Keratinocyte (primary cell): ENCODE measurements around the gene TNS3. TPM values are rescaled to one million over a fixed set of nuclear protein-coding genes. Genes with fewer than 3 reads are reported as not detected.
A peak's percentile ranks its signal among the peaks of the same experiment; 100 is the strongest.

Experiments
- DNase-seq: peaks from one replicate; pipeline ENCODE4 v3.0.0-alpha.2; 2011; ENCODE audit warnings: low read depth, missing footprints, low spot score
- FAIRE-seq: peaks from 2 replicates; lab custom pipeline; 2011; peaks lifted over from hg19 to GRCh38; lab: Jason Lieb, UNC
- H2AFZ ChIP-seq: 2 replicates; pipeline ENCODE4 v1.6.0; 2012; ENCODE audit warnings: low read length, control low read depth, inconsistent platforms; ENCODE audit not compliant: control insufficient read depth
- H3K27ac ChIP-seq: 2 replicates; pipeline ENCODE4 v1.5.1; 2011; ENCODE audit warnings: low read length; ENCODE audit not compliant: control insufficient read depth, insufficient read depth
- H3K27me3 ChIP-seq: 3 replicates; pipeline ENCODE4 v1.6.0; 2011; ENCODE audit warnings: low read length; ENCODE audit not compliant: control insufficient read depth, insufficient read depth; ENCODE audit errors: extremely low read depth
- H3K36me3 ChIP-seq, 2 experiments: 2 replicates in 1 of 2; 3 replicates in 1 of 2; pipeline ENCODE4 v1.5.1; 2011; ENCODE audit warnings: low read length in 2 of 2, mild to moderate bottlenecking in 1 of 2; ENCODE audit not compliant: control insufficient read depth in 2 of 2, insufficient read depth in 2 of 2; ENCODE audit errors: extremely low read depth in 1 of 2
- H3K4me1 ChIP-seq: 3 replicates; pipeline ENCODE4 v1.5.1; 2011; ENCODE audit warnings: low read length; ENCODE audit not compliant: control insufficient read depth, insufficient read depth; ENCODE audit errors: extremely low read depth
- H3K4me2 ChIP-seq: 3 replicates; pipeline ENCODE4 v1.6.0; 2011; ENCODE audit warnings: low read depth, low read length; ENCODE audit not compliant: control insufficient read depth, insufficient read depth; ENCODE audit errors: extremely low read depth
- H3K4me3 ChIP-seq, 3 experiments: fragments of 200-600 bp in 1 of 3; sonication (generic) in 1 of 3; 2 replicates in 2 of 3; 3 replicates in 1 of 3; pipeline ENCODE4 v1.5.1; 2011 to 2016; ENCODE audit warnings: low read length in 3 of 3, mild to moderate bottlenecking in 3 of 3, control low read depth in 2 of 3, inconsistent platforms in 1 of 3, low read depth in 1 of 3, mixed read lengths in 1 of 3, mixed run types in 1 of 3, moderate library complexity in 1 of 3; ENCODE audit not compliant: control insufficient read depth in 2 of 3, insufficient read depth in 2 of 3; ENCODE audit errors: extremely low read depth in 1 of 3
- H3K79me2 ChIP-seq: 2 replicates; pipeline ENCODE4 v1.6.0; 2012; ENCODE audit warnings: low read length; ENCODE audit not compliant: control insufficient read depth, insufficient read depth
- H3K9ac ChIP-seq: 3 replicates; pipeline ENCODE4 v1.6.0; 2011; ENCODE audit warnings: low read length; ENCODE audit not compliant: control insufficient read depth, insufficient read depth; ENCODE audit errors: extremely low read depth
- H3K9me1 ChIP-seq: 3 replicates; pipeline ENCODE4 v1.6.0; 2011; ENCODE audit warnings: low read length; ENCODE audit not compliant: control insufficient read depth, insufficient read depth; ENCODE audit errors: extremely low read depth
- H3K9me3 ChIP-seq: 2 replicates; pipeline ENCODE4 v1.5.1; 2012; ENCODE audit warnings: low read depth, low read length; ENCODE audit not compliant: control insufficient read depth
- H4K20me1 ChIP-seq: 3 replicates; pipeline ENCODE4 v1.6.0; 2011; ENCODE audit warnings: low read length; ENCODE audit not compliant: control insufficient read depth, insufficient read depth; ENCODE audit errors: extremely low read depth
- CTCF ChIP-seq, 3 experiments: IDR thresholded peaks in 1 of 3; conservative IDR thresholded peaks in 1 of 3; optimal IDR thresholded peaks in 1 of 3; 2 replicates in 2 of 3; 3 replicates in 1 of 3; pipeline versions ENCODE3 to v1.5.1; 2011; ENCODE audit warnings: low read length in 3 of 3, mild to moderate bottlenecking in 3 of 3, moderate library complexity in 2 of 3, control low read depth in 1 of 3, inconsistent platforms in 1 of 3; ENCODE audit not compliant: insufficient read depth in 2 of 3; ENCODE audit errors: extremely low read depth in 1 of 3
- EZH2 ChIP-seq: IDR thresholded peaks from one replicate; pipeline ENCODE4 v1.6.1; 2012; ENCODE audit warnings: inconsistent platforms, mild to moderate bottlenecking, low read length, moderate library complexity
- dilution Hi-C: fragments of 300-500 bp; cut with MboI; formaldehyde crosslinking; loops from one replicate; pipeline ENCODE4 v1.7.0; 2020; ENCODE audit warnings: low sequenced_read_pairs; ENCODE audit not compliant: extremely low pct_ligation_motif_present
- polyA plus RNA-seq, 5 experiments: library from polyadenylated mRNA; depleted of rRNA in 3 of 5; stranded (reverse) in 3 of 5; stranded (forward) in 1 of 5; unstranded in 1 of 5; fragments of >200 nt; gene quantifications; 1 replicate in 1 of 5; 2 replicates in 3 of 5; 3 replicates in 1 of 5; pipeline versions ENCODE4 v1.2.1 to v1.2.3, GENCODE V29; 2011 to 2012; ENCODE audit warnings: missing spikeins in 2 of 5, low read depth in 1 of 5, low replicate concordance in 1 of 5

Gene TNS3
- polyA plus RNA-seq, 1 donor (not counting 4 experiments of a cell fraction or from before 2014, with no cell fraction given) = 3.9 TPM

DNA sequence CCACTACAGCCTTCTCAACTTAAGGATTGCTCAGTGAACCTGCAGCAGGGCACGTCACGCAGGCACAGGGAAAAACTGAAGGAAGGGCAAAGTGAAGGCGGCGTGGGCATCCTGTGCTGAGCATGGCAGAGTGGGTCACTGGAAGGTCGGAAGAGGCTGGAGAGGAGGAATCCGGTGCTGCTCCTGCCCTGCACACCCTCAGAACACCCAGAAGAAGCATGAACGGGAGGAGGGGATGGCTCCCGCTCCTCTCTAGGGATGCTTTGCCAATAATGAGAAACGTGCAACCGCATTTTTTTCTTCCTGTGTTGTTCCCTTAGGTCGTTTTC, 175.1 kb downstream of the TNS3 start:
- TF ChIP-seq CTCF (optimal IDR thresholded peaks at IDR 0.05 in 1 of 3, IDR thresholded peaks at IDR 0.05 in 1 of 3, conservative IDR thresholded peaks at IDR 0.05 in 1 of 3; ENCODE audit: extremely low read depth in 1 of 3, insufficient read depth in 2 of 3, low read length in 3 of 3) (no peak), EZH2 (no peak)
- Histone ChIP-seq H2AFZ (no peak overlapping the region), H3K36me3 (no peaks in the 10 kb centered on the region), H3K4me2 (no peak overlapping the region), H3K9ac (no peak overlapping the region), H3K4me1 (peaks cover 23% of the 10 kb centered on the region), H3K79me2 (no peaks in the 10 kb centered on the region), H3K27me3 (no peaks in the 10 kb centered on the region), H3K27ac (no peak overlapping the region), H3K9me3 (no peaks in the 10 kb centered on the region), H3K4me3 (no peak overlapping the region), H4K20me1 (no peaks in the 10 kb centered on the region), H3K9me1 (no peaks in the 10 kb centered on the region)
- DNase-seq (no peak), FAIRE-seq (no peak)
- dilution Hi-C loops = no loop called here

- H3K79me2 ChIP-seq = no peaks in the 10 kb centered on the region
- H2AFZ ChIP-seq = peak overlapping the region; percentile 31
- H3K4me2 ChIP-seq = peak overlapping the region; percentile 81
- H3K9ac ChIP-seq = peak overlapping the region; percentile 30
- H4K20me1 ChIP-seq = no peaks in the 10 kb centered on the region
- peaks cover 23% of the 10 kb centered on the region for H3K4me1 ChIP-seq
- no peaks in the 10 kb centered on the region for H3K9me3 ChIP-seq
- DNase-seq (no peak), FAIRE-seq (peak; percentile 80)
- H3K36me3 ChIP-seq = no peaks in the 10 kb centered on the region
- no peak for TF ChIP-seq EZH2
- TF ChIP-seq CTCF (optimal IDR thresholded peaks at IDR 0.05 in 1 of 3, IDR thresholded peaks at IDR 0.05 in 1 of 3, conservative IDR thresholded peaks at IDR 0.05 in 1 of 3; ENCODE audit: extremely low read depth in 1 of 3, insufficient read depth in 2 of 3, low read length in 3 of 3) = no peak
- dilution Hi-C loops = no loop called here
- H3K9me1 ChIP-seq = no peaks in the 10 kb centered on the region
- peak overlapping the region in 2 of 3 experiments; percentile 23 to 42 for H3K4me3 ChIP-seq
- H3K27ac ChIP-seq = no peak overlapping the region
- no peaks in the 10 kb centered on the region for H3K27me3 ChIP-seq
Measured at GRCh38 chr7:47405921-47406800, 175.8 kb downstream of the TNS3 start.
